ENCODE measurements around the gene TANGO6. TPM values are rescaled to one million over a fixed set of nuclear protein-coding genes. Genes with fewer than 3 reads are reported as not detected.

Gene TANGO6
- total RNA-seq, 1 donor = 38.0 TPM

DNA sequence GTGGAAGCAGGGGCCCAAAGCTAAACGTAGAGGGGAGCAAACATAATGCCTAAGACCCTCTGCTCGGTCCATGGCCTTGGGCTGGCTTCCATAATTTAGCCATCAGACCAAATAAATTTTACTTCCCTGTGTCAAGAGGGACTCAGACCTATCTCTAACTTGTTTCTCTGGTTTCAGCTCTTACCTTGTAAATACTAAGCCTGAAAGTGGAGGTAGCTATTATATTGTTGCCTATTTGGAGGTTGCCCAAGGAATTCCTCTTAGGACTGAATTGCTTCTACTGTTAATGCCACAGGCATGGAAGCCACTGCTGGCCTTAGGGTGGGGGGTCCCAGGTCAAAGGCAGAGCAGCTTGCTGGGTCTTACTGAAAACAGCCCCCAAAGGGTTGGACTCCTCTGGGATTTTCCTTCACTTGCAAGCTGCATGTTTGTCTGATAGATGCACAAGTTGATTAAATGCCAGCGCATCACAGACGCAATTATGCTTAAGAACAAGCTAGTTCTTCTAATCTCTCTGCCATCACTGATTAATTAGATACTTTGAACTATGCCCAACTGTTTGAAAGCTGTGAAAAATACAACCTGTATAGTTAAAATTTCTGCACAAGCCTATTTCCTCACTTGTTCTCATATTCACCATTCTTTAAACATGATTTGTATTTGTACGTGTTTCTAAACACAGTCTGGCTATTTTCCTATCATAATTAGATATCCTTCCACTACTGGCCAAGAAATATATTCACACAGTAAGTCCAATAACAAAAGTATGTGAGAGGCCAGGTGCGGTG lies 194.2 kb downstream of the TANGO6 start:
- Histone ChIP-seq H4K20me1 (ENCODE audit: insufficient read depth, low read length) (no peaks in the 10 kb centered on the region), H3K27me3 (ENCODE audit: insufficient read depth, low read length) (no peaks in the 10 kb centered on the region), H3K4me1 (ENCODE audit: insufficient read depth, low read length) (peaks cover 12% of the 10 kb centered on the region), H2AFZ (ENCODE audit: low read length) (no peak overlapping the region), H3K4me3 (ENCODE audit: insufficient read depth, low read length) (no peak overlapping the region), H3K27ac (ENCODE audit: low read depth, low read length) (no peak overlapping the region), H3K36me3 (ENCODE audit: insufficient read depth, low read length) (peaks cover 6% of the 10 kb centered on the region), H3K79me2 (ENCODE audit: insufficient read depth, low read length) (no peaks in the 10 kb centered on the region), H3K4me2 (ENCODE audit: insufficient read depth, low read length) (no peak overlapping the region), H3K9me3 (ENCODE audit: low read depth, low read length) (no peaks in the 10 kb centered on the region)
- DNase-seq (ENCODE audit: insufficient read length, low spot score, missing footprints) = no peak
- no peak for TF ChIP-seq CTCF (IDR thresholded peaks at IDR 0.05; ENCODE audit: extremely low read depth, low read depth, low read length)

DNA sequence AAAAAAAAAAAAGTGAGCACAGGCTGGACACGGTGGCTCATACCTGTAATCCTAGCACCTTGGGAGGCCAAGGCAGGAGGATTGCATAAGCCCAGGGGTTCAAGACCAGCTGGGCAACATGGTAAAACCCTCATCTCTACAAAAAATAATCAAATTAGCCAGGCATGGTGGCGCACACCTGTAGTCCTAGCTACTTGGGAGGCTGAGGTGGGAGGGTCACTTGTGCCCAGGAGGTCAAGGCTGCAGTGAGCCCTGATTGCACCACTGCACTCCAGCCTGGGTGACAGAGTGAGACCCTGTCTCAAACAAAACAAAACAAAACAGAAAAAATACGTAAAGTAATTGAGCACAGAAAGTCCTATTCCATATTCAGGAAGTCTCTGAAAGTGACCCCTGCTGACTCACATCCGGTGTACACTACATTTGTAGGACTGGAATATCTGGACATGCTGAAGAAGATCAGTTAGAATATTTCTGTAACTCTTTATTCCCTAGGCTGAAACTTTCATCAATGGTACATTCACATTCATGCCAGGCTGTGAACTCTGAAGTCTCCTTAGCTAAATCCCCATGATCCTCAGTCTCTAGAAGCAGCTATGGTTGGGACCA lies 196.1 kb downstream of the TANGO6 start:
- no peak for DNase-seq (ENCODE audit: insufficient read length, low spot score, missing footprints)
- Histone ChIP-seq H4K20me1 (ENCODE audit: insufficient read depth, low read length) (no peaks in the 10 kb centered on the region), H3K4me3 (ENCODE audit: insufficient read depth, low read length) (no peak overlapping the region), H3K36me3 (ENCODE audit: insufficient read depth, low read length) (peaks cover 6% of the 10 kb centered on the region), H3K4me1 (ENCODE audit: insufficient read depth, low read length) (peaks cover 12% of the 10 kb centered on the region), H3K9me3 (ENCODE audit: low read depth, low read length) (no peaks in the 10 kb centered on the region), H3K79me2 (ENCODE audit: insufficient read depth, low read length) (no peaks in the 10 kb centered on the region), H3K4me2 (ENCODE audit: insufficient read depth, low read length) (no peak overlapping the region), H2AFZ (ENCODE audit: low read length) (no peak overlapping the region), H3K27ac (ENCODE audit: low read depth, low read length) (no peak overlapping the region), H3K27me3 (ENCODE audit: insufficient read depth, low read length) (no peaks in the 10 kb centered on the region)
- TF ChIP-seq CTCF (IDR thresholded peaks at IDR 0.05; ENCODE audit: extremely low read depth, low read depth, low read length) = no peak

DNA sequence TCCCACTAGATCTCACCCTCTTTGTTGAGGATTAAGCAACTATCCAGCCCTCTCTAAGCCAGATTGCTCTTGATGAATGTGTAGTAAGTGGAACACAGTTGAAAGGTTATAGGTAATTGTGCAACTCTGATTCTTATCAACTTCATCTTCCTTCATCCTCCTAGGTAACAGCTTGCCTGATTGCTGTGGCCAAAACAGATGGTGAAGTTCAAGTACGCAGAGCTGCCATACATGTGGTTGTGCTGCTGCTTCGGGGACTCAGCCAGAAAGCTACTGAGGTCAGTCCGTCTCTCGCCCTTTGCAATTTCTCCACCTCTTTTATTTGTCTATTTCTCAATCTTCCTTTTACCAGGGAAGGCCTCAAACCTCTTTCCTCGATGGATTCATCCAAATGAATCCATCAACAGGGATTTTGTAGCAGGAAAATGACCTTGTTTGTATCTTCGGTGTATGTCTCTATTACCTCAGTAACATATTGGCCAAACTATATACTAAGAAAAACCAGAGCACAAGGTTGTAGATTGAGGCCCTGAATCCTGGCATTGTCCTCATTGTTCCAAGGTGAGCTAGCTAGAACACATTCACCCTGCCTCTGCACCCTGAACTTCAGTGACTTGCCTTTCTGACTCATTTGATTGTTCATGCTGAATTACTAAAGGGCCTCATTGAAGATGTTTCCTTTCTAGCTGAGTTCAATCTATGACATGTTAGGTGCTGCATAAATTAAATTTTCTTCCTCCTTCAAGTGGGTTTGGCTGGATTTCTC lies 197.0 kb downstream of the TANGO6 start:
- no peak overlapping the region for H3K27ac ChIP-seq (ENCODE audit: low read depth, low read length)

More for the DNA sequence above, 197.0 kb downstream of the TANGO6 start:
- peak; percentile 39 for DNase-seq (ENCODE audit: insufficient read length, low spot score, missing footprints)
- Histone ChIP-seq H3K4me3 (ENCODE audit: insufficient read depth, low read length) (no peak overlapping the region), H4K20me1 (ENCODE audit: insufficient read depth, low read length) (no peaks in the 10 kb centered on the region), H2AFZ (ENCODE audit: low read length) (no peak overlapping the region), H3K27me3 (ENCODE audit: insufficient read depth, low read length) (no peaks in the 10 kb centered on the region), H3K4me1 (ENCODE audit: insufficient read depth, low read length) (peaks cover 12% of the 10 kb centered on the region), H3K4me2 (ENCODE audit: insufficient read depth, low read length) (no peak overlapping the region), H3K79me2 (ENCODE audit: insufficient read depth, low read length) (no peaks in the 10 kb centered on the region), H3K9me3 (ENCODE audit: low read depth, low read length) (no peaks in the 10 kb centered on the region), H3K36me3 (ENCODE audit: insufficient read depth, low read length) (peaks cover 6% of the 10 kb centered on the region)
- no peak for TF ChIP-seq CTCF (IDR thresholded peaks at IDR 0.05; ENCODE audit: extremely low read depth, low read depth, low read length)

Measured in osteoblast (primary cell).